NCI-H1092 treated with DMSO at 0.1 percent for 48 hours (cell line): ENCODE data around the gene NDUFV2.
"Not testable (repeated sequence)": the region's sequence is repeated elsewhere in the genome, so short reads cannot be mapped to it uniquely, and the experiment has no call there.

Source experiments
- DNase-seq: peaks from one replicate; lab custom pipeline; 2025; lab: John Stamatoyannopoulos, UW

NDUFV2 gene

GRCh38 chr18:9091066-9091476, 11.4 kb upstream of the NDUFV2 start:
- DNase-seq = no peak

DNA sequence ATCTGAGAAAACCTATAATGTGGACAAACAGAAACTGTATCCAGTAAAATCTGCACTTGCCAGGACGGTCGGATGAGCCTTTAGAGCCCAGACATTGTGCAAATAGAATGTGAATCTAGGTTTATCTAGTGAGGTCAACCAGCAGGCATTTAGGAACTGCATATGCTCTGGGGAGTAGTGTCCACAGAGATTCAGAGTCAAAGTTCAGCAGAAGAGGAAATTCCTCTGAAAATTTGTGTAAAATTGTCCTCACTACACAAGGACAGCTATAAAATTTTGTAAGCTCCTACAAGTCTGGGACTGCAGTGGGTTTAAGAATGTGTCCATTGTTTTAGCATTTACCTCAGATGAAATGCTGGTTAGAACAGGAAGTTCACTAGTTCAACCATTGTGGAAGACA, 9.8 kb upstream of the NDUFV2 start:
- DNase-seq = no peak

DNA sequence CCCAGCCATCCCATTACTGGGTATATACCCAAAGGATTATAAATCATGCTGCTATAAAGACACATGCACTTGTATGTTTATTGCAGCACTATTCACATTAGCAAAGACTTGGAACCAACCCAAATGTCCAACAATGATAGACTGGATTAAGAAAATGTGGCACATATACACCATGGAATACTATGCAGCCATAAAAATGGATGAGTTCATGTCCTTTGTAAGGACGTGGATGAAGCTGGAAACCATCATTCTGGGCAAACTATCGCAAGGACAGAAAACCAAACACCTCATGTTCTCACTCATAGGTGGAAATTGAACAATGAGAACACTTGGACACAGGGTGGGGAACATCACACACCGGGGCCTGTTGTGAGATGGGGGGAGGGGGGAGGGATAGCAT, 9.4 kb upstream of the NDUFV2 start:
- not testable (repeated sequence) for DNase-seq

DNA sequence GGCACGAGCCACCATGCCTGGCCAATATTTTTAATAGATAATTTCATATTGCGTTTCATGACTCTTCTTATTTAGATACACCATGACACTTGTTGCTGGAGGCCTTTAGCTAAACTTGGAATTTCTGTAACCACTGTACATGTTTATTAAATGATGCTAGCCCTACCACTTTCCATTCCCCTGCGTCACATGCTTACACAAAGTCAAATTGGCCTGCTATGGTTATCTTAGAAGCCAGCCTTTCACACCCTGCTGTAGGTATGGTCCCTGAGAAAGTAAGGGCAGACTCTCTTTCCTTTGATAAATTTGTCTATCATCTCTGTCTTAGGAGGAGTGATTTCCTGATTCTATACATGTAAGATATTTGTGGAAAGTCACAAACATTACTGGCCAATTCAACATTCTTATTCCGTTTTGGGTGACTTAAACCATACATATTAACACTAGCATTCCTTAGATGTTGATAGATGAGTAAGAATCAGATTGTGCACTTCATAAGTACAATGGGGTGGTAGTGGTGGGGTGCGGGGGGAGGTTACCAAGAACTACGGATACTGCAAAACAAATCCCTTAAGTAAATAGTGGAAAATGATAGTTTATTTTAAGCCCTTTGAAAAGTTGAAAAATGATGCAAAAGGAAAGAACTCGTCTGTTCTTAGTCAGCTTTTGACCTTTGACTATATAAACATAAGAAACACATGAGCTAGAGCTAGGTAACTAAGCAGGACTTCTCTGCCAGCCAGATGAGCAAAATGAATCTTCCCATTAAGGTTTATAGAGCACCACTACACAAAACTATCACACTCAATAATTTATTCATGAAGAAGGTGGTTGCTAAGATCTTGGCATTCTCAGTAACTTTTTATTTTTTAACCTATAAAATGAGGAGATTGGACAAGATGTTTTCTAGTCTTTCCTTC, 7.9 kb upstream of the NDUFV2 start:
- no peak for DNase-seq

GRCh38 chr18:9095297-9096006, 7.0 kb upstream of the NDUFV2 start:
- DNase-seq = no peak

GRCh38 chr18:9096007-9096371, 6.5 kb upstream of the NDUFV2 start:
- no peak for DNase-seq

- DNase-seq = no peak
These were observed 5.8 kb upstream of the NDUFV2 start for GRCh38 chr18:9096685-9097084.

- DNase-seq = no peak
These were observed 5.2 kb upstream of the NDUFV2 start for GRCh38 chr18:9097349-9097748.

DNA sequence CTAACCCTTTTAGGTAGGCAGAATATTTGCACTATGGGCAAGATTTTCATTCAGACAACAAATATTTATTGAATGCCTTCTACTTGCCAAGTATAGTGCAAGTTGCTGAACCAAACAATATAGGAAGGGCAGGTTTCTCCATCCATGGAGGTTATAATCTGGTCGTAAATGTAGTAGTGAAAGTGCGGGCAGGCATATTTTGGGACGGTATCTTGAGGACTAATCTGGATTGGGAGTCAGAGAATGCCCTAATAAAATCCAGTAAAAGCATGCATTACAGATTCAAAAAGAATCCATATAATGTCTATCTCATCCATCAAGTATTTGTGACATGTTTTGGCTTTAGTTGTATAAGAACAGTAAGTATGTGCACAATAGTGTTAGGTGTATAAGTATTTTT, 1.7 kb upstream of the NDUFV2 start:
- DNase-seq = no peak

DNA sequence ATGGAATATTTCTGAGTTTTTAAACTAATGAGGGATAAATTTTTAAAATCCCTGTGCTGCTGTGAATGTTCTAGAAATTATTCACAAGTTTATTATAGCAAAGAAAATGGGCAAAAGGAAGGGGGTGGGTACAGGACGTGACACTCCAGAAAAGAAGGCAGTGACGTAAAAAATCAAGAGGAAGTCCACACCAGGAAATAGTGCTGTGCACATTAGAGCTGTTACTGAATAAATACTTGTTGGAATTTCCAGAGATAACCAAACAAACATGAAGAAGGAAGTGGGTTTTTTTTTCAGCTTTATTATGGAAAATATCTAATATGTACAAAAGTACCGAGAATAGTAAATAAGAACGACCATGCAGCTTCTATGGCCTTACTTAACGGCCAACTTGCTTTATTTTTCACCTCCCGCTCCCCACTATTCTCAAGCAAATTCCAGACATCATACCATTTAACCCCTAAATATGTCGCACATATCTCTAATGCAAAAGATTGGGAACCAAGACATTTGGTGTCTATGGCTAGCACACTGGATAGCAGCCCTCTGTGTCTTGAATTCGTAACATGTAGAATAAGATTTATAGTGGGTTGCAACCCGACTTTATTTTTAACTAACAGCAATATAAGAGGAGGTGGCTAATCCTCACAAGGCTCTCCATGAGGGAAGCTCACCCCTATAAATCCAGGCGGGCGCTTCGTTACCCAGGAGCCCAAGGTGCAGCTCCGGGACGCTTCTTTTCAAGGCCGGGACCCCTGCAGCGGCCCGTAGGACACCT, 580 bp upstream of the NDUFV2 start:
- peak; percentile 19 for DNase-seq

DNA sequence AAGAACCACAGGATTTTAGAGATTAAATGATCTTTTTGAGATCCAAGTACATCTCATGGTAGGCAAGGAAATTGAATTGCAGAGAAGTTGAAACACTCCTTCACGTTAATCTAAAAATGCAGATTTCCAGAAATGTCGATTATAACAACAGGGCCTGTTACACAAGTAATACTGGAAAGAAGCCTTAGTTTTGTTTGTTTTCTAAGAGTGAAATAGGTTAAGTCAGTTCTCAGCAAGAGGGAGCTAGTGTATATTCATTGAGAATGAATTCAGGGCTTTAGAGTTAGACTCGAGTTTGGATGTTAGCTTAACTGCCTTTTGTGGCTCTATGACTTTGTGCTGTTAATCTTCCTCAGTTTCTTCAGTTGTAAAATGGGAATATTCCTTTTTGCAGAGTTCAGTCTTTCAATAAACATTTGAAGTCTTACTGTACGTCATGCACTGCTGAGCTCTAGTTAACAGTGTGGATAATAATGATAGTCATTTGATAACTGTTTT, 926 bp downstream of the NDUFV2 start:
- peak; percentile 1 for DNase-seq

DNA sequence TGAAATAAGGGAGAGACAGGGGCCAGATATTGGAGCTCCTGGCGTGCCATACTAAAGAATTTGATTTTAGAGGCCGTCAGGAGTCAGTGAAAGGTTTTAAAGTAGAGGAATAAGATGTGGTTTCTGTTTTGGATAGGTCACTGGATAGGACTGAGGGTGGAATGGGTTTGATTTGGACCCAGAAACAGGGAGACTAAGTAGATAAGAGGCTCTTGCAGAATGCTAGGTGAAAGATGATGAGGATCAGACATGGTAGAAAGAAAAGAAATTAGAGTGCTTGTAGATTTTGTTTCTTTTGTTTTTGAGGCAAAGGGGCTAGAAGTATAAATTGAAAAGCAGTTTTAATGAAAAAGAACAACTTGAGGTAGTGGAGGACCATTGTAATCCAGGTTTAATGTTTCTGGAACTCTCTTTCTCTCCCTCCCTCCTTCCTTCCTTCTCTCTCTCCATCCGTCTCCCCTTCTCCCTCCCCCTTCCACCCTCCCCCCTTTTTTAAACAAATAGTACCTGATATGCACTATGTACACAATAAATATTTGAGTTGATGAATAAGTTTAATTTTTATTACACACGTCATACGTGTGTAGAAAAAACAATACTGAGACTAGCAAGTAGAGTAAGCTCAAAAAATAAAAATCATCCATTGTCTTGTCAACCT, 1.9 kb downstream of the NDUFV2 start:
- DNase-seq = no peak

DNA sequence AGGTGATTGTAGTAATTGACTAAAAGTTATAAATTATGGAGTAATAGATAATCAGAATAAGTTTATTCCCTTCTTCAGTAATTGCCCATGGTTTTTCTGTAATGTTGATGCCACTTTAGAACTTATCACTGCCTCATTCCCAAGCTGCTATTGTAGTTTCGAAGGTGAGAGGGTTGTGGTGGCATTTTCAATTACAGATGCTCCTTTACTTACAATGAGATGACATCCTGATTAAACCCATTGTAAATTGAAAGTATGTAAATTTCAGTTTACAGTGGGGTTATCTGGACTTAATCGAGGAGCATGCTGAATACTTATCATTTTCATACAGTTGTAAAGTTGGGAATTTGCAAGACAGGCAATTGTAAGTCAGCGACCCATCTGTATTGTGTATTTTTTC, 2.9 kb downstream of the NDUFV2 start:
- DNase-seq = no peak

- DNase-seq = no peak
These were observed 3.6 kb downstream of the NDUFV2 start for GRCh38 chr18:9106094-9106493.

GRCh38 chr18:9106800-9107584, 4.5 kb downstream of the NDUFV2 start:
- DNase-seq = no peak

DNA sequence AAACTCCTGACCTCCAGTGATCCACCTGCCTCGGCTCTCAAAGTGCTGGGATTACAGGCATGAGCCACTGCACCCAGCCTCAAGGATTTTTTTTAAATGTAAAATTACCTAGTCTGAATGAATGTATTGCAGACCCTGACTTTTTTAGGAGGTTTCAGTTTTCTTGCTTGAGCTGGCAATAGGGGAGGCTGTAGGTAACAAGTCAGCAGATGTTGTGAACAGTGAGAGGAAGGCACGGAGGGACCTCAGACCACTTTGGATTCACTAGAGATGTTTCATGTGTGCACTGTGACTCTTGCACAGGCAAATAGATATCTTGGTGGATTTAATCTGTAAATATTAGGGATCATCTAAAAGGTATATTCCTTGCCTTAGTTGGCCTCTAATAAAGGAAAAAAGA, 6.4 kb downstream of the NDUFV2 start:
- DNase-seq = no peak

DNA sequence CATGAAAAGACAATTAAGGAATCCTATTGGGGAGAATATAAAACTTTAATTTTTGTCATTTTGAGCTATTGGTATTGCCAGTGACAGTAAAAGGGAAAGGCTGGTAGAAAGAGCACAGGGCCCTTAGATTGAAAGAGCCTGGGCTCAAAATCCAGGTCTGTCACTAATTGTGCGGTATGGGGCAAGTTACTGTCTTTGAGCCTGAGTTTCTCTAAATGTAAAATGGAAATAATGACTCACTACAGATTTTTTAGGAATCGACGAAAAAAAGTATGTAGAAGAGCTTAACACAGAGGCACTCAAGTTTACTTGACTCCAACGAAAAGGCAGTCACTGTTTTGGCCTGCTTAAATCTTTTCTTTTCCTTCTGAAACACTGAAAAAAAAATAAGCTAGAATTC, 7.0 kb downstream of the NDUFV2 start:
- DNase-seq = no peak

GRCh38 chr18:9113468-9114149, 11.1 kb downstream of the NDUFV2 start:
- DNase-seq = no peak

GRCh38 chr18:9115984-9116383, 13.5 kb downstream of the NDUFV2 start:
- no peak for DNase-seq
